ENCODE results near the gene DOCK2. TPM values are rescaled to one million over a fixed set of nuclear protein-coding genes. Genes with fewer than 3 reads are reported as not detected.

DOCK2 gene
- polyA plus RNA-seq, 1 donor (not counting 4 experiments of a cell fraction or from before 2014, with no cell fraction given), result 0.21 TPM

DNA sequence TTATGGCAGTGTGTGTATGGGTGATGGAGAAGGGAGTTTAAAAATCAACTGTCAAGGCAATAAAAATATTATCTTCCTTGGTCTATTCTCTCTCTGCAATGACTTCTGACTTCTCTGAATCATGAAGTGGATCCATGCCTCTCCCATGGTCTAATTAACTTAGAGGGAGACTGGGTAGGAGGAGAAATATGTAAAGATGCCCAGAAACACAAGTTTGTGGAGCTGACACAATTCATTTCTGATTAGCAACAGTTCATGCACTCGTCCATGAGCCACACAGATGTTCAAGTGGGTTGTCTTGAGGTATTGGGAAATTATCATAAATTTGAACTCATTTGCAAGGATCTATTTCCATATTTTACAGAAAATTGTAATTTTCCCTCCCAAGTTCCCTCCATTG lies 305.1 kb downstream of the DOCK2 start:
- Histone ChIP-seq H3K4me3 (ENCODE audit: control insufficient read depth in 2 of 3, extremely low read depth in 1 of 3, insufficient read depth in 2 of 3, low read depth in 1 of 3, low read length in 3 of 3) (no peak overlapping the region), H3K4me2 (ENCODE audit: control insufficient read depth, extremely low read depth, insufficient read depth, low read depth, low read length) (no peak overlapping the region), H2AFZ (ENCODE audit: control insufficient read depth, low read length) (no peak overlapping the region), H3K27me3 (ENCODE audit: control insufficient read depth, extremely low read depth, insufficient read depth, low read length) (no peaks in the 10 kb centered on the region), H3K9ac (ENCODE audit: control insufficient read depth, extremely low read depth, insufficient read depth, low read length) (no peak overlapping the region), H3K9me1 (ENCODE audit: control insufficient read depth, extremely low read depth, insufficient read depth, low read length) (no peaks in the 10 kb centered on the region), H3K9me3 (ENCODE audit: control insufficient read depth, low read depth, low read length) (no peaks in the 10 kb centered on the region), H3K36me3 (ENCODE audit: control insufficient read depth in 2 of 2, extremely low read depth in 1 of 2, insufficient read depth in 2 of 2, low read length in 2 of 2) (no peaks in the 10 kb centered on the region), H3K79me2 (ENCODE audit: control insufficient read depth, insufficient read depth, low read length) (no peaks in the 10 kb centered on the region), H3K4me1 (ENCODE audit: control insufficient read depth, extremely low read depth, insufficient read depth, low read length) (peaks cover 8% of the 10 kb centered on the region), H3K27ac (ENCODE audit: control insufficient read depth, insufficient read depth, low read length) (no peak overlapping the region), H4K20me1 (ENCODE audit: control insufficient read depth, extremely low read depth, insufficient read depth, low read length) (no peaks in the 10 kb centered on the region)
- dilution Hi-C loops (cut with MboI; ENCODE audit: extremely low pct_ligation_motif_present, low sequenced_read_pairs), result no loop called here
- no peak for TF ChIP-seq EZH2 (IDR thresholded peaks at IDR 0.05; ENCODE audit: low read length)
- TF ChIP-seq, protein P1, sequence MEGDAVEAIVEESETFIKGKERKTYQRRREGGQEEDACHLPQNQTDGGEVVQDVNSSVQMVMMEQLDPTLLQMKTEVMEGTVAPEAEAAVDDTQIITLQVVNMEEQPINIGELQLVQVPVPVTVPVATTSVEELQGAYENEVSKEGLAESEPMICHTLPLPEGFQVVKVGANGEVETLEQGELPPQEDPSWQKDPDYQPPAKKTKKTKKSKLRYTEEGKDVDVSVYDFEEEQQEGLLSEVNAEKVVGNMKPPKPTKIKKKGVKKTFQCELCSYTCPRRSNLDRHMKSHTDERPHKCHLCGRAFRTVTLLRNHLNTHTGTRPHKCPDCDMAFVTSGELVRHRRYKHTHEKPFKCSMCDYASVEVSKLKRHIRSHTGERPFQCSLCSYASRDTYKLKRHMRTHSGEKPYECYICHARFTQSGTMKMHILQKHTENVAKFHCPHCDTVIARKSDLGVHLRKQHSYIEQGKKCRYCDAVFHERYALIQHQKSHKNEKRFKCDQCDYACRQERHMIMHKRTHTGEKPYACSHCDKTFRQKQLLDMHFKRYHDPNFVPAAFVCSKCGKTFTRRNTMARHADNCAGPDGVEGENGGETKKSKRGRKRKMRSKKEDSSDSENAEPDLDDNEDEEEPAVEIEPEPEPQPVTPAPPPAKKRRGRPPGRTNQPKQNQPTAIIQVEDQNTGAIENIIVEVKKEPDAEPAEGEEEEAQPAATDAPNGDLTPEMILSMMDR (optimal IDR thresholded peaks at IDR 0.05 in 1 of 3, IDR thresholded peaks at IDR 0.05 in 1 of 3, conservative IDR thresholded peaks at IDR 0.05 in 1 of 3; ENCODE audit: extremely low read depth in 1 of 3, insufficient read depth in 2 of 3, low read length in 3 of 3), result no peak
- FAIRE-seq, result no peak
- no peak for DNase-seq (ENCODE audit: low read depth, low spot score)

DNA sequence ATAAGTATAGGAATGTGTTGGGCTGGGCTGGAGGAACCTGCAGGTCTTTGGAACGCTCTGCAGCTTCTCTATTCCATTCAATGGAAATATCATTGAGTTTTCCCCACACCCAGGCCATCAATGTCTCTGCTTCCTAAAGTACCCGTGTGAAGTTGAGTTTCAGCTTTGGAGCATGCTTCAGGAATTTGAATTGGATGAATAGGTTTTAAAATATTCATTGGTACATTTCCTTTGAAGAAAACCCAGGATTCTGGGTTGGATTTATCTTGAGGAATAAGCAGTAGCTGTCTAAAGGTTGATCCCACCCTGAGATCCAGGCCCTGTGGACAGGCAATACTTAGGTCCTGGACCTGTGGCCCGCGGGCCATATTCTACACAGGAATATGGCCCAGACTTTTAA lies 306.0 kb downstream of the DOCK2 start:
- DNase-seq (ENCODE audit: low read depth, low spot score) (no peak), FAIRE-seq (no peak)
- Histone ChIP-seq H3K4me2 (ENCODE audit: control insufficient read depth, extremely low read depth, insufficient read depth, low read depth, low read length) (no peak overlapping the region), H3K27me3 (ENCODE audit: control insufficient read depth, extremely low read depth, insufficient read depth, low read length) (no peaks in the 10 kb centered on the region), H4K20me1 (ENCODE audit: control insufficient read depth, extremely low read depth, insufficient read depth, low read length) (no peaks in the 10 kb centered on the region), H3K27ac (ENCODE audit: control insufficient read depth, insufficient read depth, low read length) (no peak overlapping the region), H3K9me3 (ENCODE audit: control insufficient read depth, low read depth, low read length) (no peaks in the 10 kb centered on the region), H2AFZ (ENCODE audit: control insufficient read depth, low read length) (no peak overlapping the region), H3K4me1 (ENCODE audit: control insufficient read depth, extremely low read depth, insufficient read depth, low read length) (peaks cover 8% of the 10 kb centered on the region), H3K79me2 (ENCODE audit: control insufficient read depth, insufficient read depth, low read length) (no peaks in the 10 kb centered on the region), H3K4me3 (ENCODE audit: control insufficient read depth in 2 of 3, extremely low read depth in 1 of 3, insufficient read depth in 2 of 3, low read depth in 1 of 3, low read length in 3 of 3) (no peak overlapping the region), H3K9me1 (ENCODE audit: control insufficient read depth, extremely low read depth, insufficient read depth, low read length) (no peaks in the 10 kb centered on the region), H3K9ac (ENCODE audit: control insufficient read depth, extremely low read depth, insufficient read depth, low read length) (no peak overlapping the region), H3K36me3 (ENCODE audit: control insufficient read depth in 2 of 2, extremely low read depth in 1 of 2, insufficient read depth in 2 of 2, low read length in 2 of 2) (no peaks in the 10 kb centered on the region)
- TF ChIP-seq, protein P1 (optimal IDR thresholded peaks at IDR 0.05 in 1 of 3, IDR thresholded peaks at IDR 0.05 in 1 of 3, conservative IDR thresholded peaks at IDR 0.05 in 1 of 3; ENCODE audit: extremely low read depth in 1 of 3, insufficient read depth in 2 of 3, low read length in 3 of 3), result no peak
- dilution Hi-C loops (cut with MboI; ENCODE audit: extremely low pct_ligation_motif_present, low sequenced_read_pairs), result no loop called here

All from keratinocyte (primary cell).